C4-2B (cell line): ENCODE data around the gene CEP76.

Experiments
- CTCF ChIP-seq: fragments of 450-650 bp; conservative IDR thresholded peaks from 2 replicates; pipeline ENCODE4 v1.5.1; 2017; ENCODE audit warnings: mild to moderate bottlenecking
- ZFX ChIP-seq: fragments of 450-650 bp; IDR thresholded peaks from 2 replicates; pipeline ENCODE4 v1.6.1; 2017

DNA sequence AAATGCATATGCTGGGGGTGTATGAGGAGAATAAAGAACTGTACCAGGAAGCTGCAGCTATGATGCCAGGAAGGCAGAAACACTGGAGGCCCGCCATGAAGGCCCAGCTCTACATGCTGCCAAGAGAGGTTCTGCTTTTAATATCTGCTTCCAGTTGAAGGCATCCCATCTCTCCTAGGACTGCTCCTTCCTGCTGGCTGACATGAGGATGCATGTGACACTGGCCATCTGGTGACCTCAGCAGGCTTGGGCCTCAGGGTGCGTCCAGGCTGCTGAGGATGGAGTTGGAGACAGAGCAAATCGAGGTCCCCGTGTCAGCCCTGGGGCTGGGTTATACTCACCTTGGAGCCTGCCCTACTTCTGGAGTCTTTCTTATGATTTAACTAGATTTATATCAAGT is 49.4 kb upstream of the CEP76 start:
- TF ChIP-seq CTCF: no peak
- no peak for TF ChIP-seq ZFX
